ENCODE data around the gene TCF4. TPM values are rescaled to one million over a fixed set of nuclear protein-coding genes. Genes with fewer than 3 reads are reported as not detected.

The TCF4 gene
- total RNA-seq, 1 donor from 2014 or later: 204 TPM

DNA sequence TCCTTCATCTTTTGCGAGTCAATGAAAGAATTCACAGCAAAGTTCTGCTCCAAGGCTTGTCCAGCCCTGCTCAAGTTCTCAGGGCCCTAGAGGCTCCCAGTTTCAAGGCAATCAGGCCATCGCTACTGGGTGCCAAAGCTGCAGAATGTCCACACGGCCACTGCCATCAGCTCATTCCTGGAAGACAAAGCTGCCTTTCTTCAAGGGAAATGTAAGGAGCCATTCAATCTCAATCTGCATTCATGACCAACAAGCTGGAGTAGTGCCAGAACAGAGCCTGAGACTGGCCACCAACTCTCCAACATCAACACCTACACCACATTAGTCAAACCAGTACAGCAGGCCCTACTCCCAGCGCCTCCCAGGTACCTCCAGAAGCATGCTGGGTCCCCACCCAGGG is 202.2 kb downstream of the TCF4 start:
- no peak for DNase-seq (ENCODE audit: low spot score)
- ATAC-seq: peak; percentile 69
- intact Hi-C loops (cut with DNase I): no loop called here

DNA sequence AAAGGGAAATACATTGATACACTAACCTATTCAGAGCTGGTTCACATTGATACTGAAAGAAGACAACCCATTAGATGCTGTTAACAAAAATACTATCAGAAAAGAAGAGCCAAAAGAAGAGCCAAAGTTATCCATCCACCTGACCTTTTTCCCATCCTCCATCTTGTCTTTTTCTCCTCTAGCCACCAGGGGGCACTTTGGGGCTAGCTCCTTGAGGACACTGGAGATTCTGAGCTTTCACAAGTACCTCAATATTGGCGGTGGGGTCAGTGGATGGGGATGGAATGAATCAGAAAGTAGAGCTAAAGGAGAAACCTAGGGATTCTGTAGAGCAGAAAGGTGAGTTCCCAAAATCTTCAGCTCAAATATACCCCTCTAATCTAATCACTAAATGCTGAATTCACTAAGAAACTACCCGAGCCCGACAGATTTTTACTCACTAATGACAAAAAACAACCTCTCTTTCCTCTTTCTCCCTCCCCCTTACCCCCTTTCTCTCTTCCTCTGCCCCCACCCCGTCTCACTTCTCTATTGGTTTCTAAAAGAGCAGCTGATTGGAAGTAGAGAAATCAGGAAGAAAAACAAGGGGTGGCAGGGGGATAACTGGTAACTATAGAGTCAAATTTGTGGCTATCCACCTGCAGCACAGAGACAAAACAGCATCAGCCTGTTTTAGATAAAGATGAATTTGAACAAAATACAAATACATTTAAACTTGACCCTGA is 203.3 kb downstream of the TCF4 start:
- DNase-seq (ENCODE audit: low spot score) (no peak), ATAC-seq (no peak)
- intact Hi-C loops (cut with DNase I): no loop called here

DNA sequence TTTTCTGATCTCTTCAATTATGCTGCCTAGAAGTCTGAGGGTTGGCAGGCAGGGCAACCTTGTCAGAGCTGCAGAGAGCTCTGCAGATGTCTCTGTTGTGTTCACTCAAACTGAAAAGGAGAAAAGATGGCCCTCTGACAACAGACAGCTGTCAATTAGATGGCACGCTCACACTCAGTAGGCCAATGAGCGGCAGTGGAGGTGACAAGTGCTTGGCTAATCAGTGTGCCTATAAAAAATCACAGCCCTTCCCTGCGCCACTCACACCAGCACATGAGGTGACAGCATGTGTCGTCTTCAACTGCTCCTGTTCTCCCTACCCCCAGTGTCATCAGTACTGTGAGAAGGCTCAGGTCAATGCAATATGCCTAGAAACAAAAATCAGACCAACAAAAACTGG is 203.9 kb downstream of the TCF4 start:
- intact Hi-C loops (cut with DNase I): no loop called here
- no peak for DNase-seq (ENCODE audit: low spot score)
- no peak for ATAC-seq

DNA sequence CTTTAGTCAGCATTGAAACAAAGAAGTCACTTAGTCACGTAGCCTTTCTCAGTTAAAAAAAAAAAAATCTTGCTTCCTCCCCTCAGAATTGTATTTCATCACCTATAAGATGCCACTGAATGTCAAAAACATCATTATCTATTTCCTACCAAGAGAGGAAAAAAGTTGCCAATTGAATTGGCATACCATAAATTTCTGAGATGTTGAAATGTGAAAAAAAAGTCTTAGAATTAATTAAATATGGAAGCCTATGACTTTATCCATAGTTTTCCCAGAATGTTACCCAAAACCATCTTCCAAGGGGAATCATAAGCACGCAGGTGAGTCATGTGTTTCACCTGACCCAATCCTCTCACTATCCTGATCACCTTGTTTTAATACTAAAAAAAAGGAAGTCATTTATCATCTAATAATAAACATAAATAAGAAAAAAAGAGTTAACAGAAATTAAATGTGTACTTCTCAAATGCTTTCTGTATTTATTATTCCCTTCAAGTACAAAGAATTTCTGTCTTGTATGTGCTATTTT is 205.7 kb downstream of the TCF4 start:
- DNase-seq (ENCODE audit: low spot score): no peak
- intact Hi-C loops (cut with DNase I): no loop called here
- ATAC-seq: no peak

DNA sequence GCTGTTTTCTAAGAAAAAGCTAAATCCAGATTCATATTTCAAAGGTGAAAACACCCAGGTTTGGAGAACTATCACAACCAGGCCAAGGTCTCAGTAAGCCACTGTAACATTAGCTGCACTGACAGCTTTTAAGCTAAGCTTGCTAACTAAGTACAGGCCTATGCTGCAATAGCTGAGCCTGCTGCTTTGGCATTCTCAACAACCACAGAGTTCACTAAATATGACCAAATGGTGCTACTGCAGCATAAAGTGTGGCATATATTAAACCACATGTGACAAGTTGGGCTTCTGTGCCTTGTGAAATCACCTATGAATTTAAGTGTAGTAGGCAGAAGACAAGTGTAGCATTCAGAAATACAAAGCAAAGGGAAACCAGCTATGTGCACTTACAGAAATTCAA is 206.7 kb downstream of the TCF4 start:
- intact Hi-C loops (cut with DNase I): no loop called here
- ATAC-seq (no peak), DNase-seq (ENCODE audit: low spot score) (no peak)

DNA sequence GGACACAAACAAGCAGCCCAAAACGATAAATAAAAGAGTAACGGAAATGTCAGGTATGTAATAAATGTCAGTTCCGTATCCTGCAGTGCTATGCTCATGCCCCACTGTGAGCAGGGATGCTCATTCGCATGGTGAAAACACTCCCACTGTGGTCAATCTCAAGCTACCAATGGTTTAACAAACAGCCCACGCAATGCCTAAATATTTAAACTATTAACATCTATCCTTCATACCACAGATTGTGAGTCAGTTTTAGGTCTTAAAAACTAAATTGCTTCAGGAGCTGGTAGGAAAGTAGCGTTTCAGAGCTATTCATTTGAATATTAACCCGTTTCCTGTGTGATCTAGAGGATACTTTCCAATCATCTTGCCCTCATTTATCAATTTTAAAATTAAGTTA is 207.4 kb downstream of the TCF4 start:
- DNase-seq (ENCODE audit: low spot score): no peak
- intact Hi-C loops (cut with DNase I): no loop called here
- ATAC-seq: no peak

DNA sequence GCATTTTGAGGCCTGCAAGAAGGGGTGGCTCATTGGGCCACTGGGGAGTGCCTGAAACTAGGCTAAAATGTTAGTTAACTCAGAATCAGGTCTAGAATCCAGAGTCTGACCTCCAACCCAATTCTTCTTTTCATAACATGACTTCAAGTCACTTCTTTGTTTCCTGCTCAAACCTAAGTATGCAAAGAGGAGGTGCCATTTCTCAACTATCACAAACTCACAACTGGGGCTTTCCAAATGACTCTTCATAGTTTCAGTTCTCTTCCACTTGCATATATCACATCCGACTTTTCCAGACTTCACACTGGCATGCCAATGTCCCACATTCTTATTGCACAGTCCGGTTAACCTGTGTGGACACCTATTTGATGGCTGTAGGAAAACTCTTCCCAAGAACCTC is 211.6 kb downstream of the TCF4 start:
- ATAC-seq (no peak), DNase-seq (ENCODE audit: low spot score) (no peak)

DNA sequence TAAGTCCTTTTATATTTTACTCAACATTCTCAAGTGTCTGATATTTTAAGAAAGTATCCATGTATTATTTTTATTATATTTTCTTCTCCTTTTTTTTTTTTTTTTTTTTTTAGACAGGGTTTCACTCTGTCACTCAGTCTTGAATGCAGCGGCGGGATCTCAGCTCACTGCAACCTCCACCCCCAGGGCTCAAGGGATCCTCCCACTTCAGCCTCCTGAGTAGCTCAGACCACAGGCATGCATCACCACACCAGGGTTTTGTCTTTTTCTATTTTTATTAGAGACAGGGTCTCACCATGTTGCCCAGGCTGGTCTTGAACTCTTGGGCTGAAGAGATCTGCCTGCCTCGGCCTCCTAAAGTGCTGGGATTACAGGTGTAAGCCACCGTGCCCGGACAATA is 212.1 kb downstream of the TCF4 start:
- intact Hi-C loops (cut with DNase I): no loop called here
- ATAC-seq (no peak), DNase-seq (ENCODE audit: low spot score) (no peak)

More for the DNA sequence above, 211.6 kb downstream of the TCF4 start:
- intact Hi-C loops (cut with DNase I): no loop called here

DNA sequence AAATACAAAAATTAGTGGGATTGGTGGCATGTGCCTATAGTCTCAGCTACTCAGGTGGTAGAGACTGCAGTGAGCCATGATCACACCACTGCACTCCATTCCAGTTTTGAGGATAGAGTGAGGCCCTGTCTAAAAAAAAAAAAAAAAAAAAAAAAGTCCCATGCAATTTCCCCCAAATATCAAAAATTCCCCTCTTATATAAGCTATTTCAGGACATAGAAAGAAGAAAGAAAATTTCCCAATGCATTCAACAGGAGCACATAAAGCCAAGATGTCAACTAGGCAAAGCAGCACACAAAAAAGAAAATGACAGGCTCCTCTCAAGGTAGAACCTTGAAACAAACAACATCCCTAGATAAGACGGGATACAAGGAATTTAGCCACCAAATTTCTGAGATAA is 213.3 kb downstream of the TCF4 start:
- intact Hi-C loops (cut with DNase I): no loop called here
- DNase-seq (ENCODE audit: low spot score) (no peak), ATAC-seq (no peak)

DNA sequence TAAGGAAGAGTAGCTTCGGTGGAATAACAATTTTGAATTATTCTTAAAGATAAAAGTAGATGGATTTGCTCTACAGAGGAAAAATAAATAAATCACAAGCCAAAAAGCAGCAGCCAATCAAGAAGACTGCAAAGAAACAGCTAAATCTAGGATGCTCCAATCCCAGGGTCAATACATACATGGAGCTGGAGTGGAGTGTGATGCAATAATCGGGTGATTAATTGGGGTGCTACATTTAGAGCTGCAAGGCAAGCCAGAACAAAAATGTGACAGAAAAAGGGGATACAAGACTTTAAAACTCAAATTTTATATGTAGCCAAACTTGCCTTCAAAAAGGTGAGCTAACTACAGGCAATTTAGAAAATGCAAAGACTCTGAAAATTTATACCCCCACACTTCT is 215.8 kb downstream of the TCF4 start:
- DNase-seq (ENCODE audit: low spot score) (no peak), ATAC-seq (no peak)
- intact Hi-C loops (cut with DNase I): no loop called here

DNA sequence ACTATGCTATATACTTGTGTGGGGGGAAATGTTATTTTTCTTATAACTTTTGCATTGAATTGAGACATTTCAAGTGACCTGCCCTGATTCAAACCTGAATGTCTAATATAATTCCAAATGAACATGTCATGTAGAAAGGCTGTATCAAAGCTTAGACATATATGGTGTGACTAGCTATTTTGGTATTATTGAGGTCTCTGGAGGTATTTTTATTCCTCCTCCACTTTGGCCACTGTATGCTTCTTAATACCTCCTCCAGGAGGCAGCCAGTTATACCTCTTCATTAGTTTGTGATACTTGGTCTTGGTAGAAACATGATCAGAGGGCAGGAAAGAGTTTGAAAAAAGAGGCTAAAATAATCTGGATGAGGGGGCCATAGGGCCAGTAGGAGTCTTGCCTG is 217.1 kb downstream of the TCF4 start:
- DNase-seq (ENCODE audit: low spot score) (no peak), ATAC-seq (no peak)
- intact Hi-C loops (cut with DNase I): no loop called here

DNA sequence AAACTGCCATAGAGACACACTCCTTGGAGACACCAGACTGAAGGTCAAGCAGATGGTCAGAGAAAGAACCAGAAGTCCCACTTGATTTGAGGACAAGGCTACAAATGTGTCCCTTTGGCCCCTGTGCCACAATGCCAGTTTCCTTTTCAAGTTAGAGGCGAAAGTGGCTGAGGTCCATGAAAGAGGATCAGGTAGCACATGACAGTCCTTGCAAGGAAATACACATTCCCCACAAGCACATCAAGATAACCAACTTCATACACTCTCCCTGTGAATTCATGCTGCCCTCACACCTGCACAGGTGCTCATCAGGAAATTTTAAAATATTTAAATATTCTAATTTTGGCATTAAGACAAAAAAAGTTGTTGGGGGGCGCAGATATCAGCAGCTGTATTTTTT is 218.6 kb downstream of the TCF4 start:
- no peak for DNase-seq (ENCODE audit: low spot score)
- intact Hi-C loops (cut with DNase I): no loop called here
- no peak for ATAC-seq

DNA sequence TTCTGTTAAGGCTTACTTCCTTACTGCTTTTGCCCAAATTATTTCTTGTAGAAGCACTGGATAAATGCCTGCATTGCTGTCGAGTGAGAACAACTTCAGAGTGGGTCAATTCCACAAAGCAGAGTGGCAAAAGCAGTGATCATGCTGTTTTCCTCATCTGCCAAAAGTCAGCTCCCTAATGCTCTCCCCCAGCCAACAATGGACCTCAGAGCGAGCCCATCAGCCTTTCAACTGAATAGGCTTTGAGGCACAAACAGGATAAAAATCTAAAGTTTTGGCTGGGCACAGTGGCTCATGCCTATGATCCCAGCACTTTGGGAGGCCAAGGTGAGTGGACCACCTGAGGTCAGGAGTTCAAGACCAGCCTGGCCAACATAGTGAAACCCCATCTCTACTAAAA is 222.7 kb downstream of the TCF4 start:
- intact Hi-C loops (cut with DNase I): no loop called here
- DNase-seq (ENCODE audit: low spot score) (no peak), ATAC-seq (no peak)

DNA sequence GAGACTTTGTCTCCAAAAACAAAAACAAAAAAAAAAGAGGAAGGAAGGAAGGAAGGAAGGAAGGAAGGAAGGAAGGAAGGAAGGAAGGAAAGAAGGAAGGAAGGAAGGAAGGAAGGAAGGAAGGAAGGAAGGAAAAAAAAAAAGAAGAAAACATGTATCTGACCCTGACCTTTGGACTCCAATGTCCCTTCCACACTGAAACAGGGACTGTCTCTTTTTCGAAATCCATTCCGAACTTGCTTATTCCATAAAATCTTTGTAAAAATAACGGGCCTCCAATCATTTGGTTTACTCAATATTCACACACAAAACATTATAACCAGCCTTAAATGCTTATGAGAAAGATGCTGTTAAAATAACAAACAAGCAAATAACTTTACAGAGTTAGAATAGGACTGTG is 225.7 kb downstream of the TCF4 start:
- intact Hi-C loops (cut with DNase I): no loop called here
- ATAC-seq (no peak), DNase-seq (ENCODE audit: low spot score) (no peak)

DNA sequence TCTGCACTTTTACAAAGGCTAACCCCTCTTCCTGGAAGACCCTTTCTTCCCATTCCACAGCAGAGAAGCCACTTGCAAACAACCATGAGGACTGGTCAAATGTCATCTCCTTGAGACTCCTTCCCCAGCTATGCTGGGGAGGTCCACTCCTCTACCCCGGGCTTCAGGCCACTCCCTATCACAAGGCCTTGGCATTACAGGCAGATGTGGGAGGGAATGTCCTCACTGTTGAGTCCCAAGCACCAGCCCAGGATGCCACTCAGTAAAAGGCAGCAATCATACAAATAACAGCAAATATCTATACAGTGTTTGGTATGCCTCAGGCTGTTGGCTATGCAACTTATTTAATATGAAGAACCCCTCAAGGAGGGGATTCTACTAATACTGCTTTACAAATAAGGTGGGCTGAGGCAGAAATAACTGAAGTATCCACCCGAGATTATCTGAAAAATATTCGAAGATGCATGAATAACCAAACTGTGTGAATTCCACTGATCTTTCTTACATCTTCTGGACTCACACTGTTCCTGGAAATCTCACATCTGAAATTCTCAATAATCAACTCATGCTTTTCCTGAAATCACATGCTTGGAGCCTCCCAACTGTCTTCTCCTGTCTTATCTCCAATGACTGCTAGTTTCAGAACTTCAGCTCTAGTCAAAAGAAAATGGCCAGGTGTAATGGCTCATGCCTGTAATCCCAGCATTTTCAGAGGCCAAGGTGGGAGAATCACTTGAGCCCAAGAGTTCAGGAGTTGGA is 226.3 kb downstream of the TCF4 start:
- ATAC-seq (no peak), DNase-seq (ENCODE audit: low spot score) (no peak)
- intact Hi-C loops (cut with DNase I): no loop called here

DNA sequence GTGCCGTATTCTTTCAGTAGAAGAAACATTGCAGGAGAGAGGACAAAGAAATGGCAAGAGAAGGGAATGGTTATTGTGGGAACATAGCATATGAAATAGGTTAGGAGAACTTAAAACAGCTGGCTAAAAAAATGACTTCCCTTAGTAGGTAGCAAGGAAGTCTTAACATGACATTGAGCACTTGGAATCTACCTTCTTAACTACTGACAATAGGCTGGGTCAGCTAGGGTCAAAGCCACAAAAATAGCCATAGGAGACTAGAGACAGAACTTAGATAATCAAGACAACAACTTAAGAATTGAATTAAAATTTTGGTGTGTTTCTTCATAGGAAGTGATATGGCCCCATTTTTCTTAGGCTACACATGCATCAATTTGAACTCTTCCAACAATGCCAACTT is 227.9 kb downstream of the TCF4 start:
- DNase-seq (ENCODE audit: low spot score): no peak
- intact Hi-C loops (cut with DNase I): no loop called here
- ATAC-seq: no peak

DNA sequence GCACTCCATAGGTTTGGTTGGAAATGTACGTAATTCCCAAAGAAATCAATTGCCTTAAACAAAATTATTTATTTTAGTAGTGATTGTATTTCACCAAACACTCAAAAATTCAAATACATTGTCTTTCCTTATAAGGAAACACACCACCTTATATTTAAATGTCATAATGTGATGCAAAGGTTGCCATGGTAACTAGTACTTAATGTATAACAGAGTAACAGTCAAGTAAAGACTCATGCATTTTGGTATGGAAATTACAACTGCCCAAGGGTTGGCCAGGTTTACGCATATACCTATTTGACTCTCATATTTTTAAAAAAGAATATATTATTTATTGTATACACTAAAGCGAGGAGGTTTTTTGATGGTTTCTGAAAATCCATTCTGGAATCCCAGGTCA is 231.2 kb downstream of the TCF4 start:
- intact Hi-C loops (cut with DNase I): loop anchor here (10.0 kb wide), 1 partner anchor 48 kb away; no protein-coding TSS in a partner anchor
- ATAC-seq (no peak), DNase-seq (ENCODE audit: low spot score) (no peak)

DNA sequence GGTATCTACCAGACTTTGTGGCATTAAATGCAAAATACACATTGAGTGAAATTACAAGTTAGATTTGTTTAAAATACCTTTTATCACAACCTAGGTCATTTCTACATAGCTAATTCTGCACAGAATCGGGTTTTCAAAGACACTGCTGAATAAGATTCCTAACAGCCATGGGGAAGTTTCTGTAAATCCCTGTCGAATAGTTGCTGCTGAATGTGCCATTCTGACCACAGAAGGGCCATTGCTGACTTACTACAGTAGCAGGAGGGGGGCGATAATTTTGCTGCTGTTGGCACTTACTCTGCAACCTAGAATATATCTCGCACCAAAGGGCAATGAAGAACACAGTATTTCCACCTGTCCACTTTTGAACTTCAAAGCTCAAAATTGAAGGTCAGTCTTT is 232.8 kb downstream of the TCF4 start:
- intact Hi-C loops (cut with DNase I): loop anchor here (10.0 kb wide), 1 partner anchor 50 kb away; no protein-coding TSS in a partner anchor
- DNase-seq (ENCODE audit: low spot score): no peak
- no peak for ATAC-seq

DNA sequence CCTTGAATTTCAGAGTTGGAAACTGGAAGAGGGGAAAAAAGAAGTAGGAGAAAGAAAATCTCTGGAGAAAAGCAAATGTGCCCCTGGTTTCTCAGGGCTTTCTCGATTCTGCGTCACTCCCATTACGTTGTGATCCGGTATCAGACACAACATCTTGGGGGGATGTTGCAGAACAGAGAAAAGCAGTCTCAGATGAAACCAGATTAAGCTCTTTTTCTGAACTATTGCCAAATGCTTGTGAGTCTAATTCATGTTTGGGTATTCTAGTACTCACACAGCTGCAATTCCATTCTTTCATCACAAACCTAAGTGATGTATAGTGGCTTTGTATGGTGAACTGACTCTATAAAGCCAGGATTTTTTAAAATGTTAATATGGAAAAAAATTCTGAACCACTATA is 233.2 kb downstream of the TCF4 start:
- ATAC-seq: peak; percentile 57
- DNase-seq (ENCODE audit: low spot score): no peak
- intact Hi-C loops (cut with DNase I): loop anchor here (10.0 kb wide), 1 partner anchor 50 kb away; no protein-coding TSS in a partner anchor

DNA sequence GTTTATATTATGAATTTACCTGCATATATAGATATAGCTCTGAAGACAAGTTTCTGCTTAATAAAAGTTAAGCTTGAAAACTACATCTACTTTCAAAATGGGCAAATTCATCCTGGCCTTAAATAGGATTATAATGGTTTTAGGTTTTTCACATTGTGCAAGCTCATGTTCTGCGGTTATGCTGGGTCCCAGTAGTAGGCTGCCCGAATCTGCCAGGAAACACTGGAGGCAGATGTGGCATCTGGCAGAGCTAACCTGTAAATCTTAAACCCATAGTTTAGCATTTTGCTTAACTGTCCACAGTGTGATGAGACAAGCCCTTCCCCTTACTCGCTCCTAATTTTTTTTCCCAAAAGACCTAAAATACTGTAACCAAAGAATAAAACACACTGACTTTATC is 234.2 kb downstream of the TCF4 start:
- no peak for DNase-seq (ENCODE audit: low spot score)
- intact Hi-C loops (cut with DNase I): loop anchor here (10.0 kb wide), 1 partner anchor 51 kb away; no protein-coding TSS in a partner anchor
- peak; percentile 74 for ATAC-seq

Measured in sciatic nerve (tissue), 2 donors.